ENCODE measurements around the gene TNFRSF1A. TPM values are rescaled to one million over a fixed set of nuclear protein-coding genes. Genes with fewer than 3 reads are reported as not detected.

The TNFRSF1A gene
- total RNA-seq, 1 donor from 2014 or later: 271 TPM

DNA sequence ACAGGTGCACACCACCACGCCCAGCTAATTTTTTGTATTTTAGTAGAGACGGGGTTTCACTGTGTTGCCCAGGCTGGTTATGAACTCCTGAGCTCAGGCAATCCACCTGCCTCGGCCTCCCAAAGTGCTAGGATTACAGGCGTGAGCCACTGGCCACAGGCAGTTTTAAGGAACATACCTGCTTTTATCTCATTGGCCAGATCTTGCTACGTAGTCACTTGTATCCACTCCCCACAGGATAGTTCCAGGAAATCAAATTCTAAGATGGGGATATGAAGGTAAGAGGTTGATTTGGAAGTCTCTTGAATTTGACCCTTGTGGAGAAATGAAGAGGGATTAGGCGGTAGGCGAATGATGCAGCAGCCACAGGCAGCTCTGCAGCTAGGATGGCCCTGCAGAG, 40.2 kb downstream of the TNFRSF1A start:
- DNase-seq (ENCODE audit: extremely low spot score in 2 of 2): no peak
- intact Hi-C loops (cut with DNase I): no loop called here

DNA sequence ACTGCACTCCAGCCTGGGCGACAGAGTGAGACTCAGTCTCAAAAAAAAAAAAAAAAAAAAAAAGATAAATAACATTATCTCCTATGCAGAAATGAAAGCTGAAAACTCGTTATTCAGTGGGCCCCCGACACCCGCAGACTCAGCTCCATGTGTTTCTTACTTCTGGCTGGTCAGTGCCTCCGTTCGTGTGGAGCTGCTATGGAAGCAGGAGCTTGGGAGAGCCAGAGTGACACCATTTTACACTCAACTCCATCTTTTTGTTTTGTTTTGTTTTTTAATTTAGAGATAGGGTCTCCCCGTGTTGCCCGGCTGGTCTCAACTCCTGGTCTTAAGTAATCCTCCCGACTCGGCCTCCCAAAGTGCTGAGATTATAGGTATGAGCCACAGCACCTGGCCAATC, 44.7 kb downstream of the TNFRSF1A start:
- intact Hi-C loops (cut with DNase I): no loop called here
- Histone ChIP-seq H3K4me1 (peaks cover 26% of the 10 kb centered on the region), H3K27me3 (no peaks in the 10 kb centered on the region), H3K27ac (no peak overlapping the region), H3K36me3 (no peaks in the 10 kb centered on the region), H3K4me3 (no peak overlapping the region), H3K9me3 (no peaks in the 10 kb centered on the region)
- TF ChIP-seq CTCF (IDR thresholded peaks at IDR 0.05): no peak
- TF ChIP-seq POLR2AphosphoS5 (IDR thresholded peaks at IDR 0.05; ENCODE audit: insufficient read depth in 1 of 2, low read depth in 1 of 2): no peak
- TF ChIP-seq POLR2A (IDR thresholded peaks at IDR 0.05): no peak
- no peak for DNase-seq (ENCODE audit: extremely low spot score in 2 of 2)

More for the DNA sequence above, 40.2 kb downstream of the TNFRSF1A start:
- H3K36me3 ChIP-seq: no peaks in the 10 kb centered on the region
- no peak overlapping the region for H3K27ac ChIP-seq
- H3K4me3 ChIP-seq: no peak overlapping the region
- no peaks in the 10 kb centered on the region for H3K27me3 ChIP-seq
- H3K4me1 ChIP-seq: peaks cover 3% of the 10 kb centered on the region
- H3K9me3 ChIP-seq: no peaks in the 10 kb centered on the region
- TF ChIP-seq CTCF (IDR thresholded peaks at IDR 0.05): no peak
- no peak for TF ChIP-seq POLR2A (IDR thresholded peaks at IDR 0.05)
- no peak for TF ChIP-seq POLR2AphosphoS5 (IDR thresholded peaks at IDR 0.05; ENCODE audit: insufficient read depth in 1 of 2, low read depth in 1 of 2)

GRCh38 chr12:6295094-6295811, 46.6 kb downstream of the TNFRSF1A start:
- Histone ChIP-seq H3K4me3 (no peak overlapping the region), H3K27me3 (no peaks in the 10 kb centered on the region), H3K27ac (peak overlapping the region; percentile 56), H3K36me3 (no peaks in the 10 kb centered on the region), H3K9me3 (no peaks in the 10 kb centered on the region), H3K4me1 (peaks cover 29% of the 10 kb centered on the region)
- no peak for DNase-seq (ENCODE audit: extremely low spot score in 2 of 2)
- intact Hi-C loops (cut with DNase I): no loop called here
- TF ChIP-seq POLR2A (IDR thresholded peaks at IDR 0.05) (no peak), CTCF (IDR thresholded peaks at IDR 0.05) (no peak), POLR2AphosphoS5 (IDR thresholded peaks at IDR 0.05; ENCODE audit: insufficient read depth in 1 of 2, low read depth in 1 of 2) (no peak)

DNA sequence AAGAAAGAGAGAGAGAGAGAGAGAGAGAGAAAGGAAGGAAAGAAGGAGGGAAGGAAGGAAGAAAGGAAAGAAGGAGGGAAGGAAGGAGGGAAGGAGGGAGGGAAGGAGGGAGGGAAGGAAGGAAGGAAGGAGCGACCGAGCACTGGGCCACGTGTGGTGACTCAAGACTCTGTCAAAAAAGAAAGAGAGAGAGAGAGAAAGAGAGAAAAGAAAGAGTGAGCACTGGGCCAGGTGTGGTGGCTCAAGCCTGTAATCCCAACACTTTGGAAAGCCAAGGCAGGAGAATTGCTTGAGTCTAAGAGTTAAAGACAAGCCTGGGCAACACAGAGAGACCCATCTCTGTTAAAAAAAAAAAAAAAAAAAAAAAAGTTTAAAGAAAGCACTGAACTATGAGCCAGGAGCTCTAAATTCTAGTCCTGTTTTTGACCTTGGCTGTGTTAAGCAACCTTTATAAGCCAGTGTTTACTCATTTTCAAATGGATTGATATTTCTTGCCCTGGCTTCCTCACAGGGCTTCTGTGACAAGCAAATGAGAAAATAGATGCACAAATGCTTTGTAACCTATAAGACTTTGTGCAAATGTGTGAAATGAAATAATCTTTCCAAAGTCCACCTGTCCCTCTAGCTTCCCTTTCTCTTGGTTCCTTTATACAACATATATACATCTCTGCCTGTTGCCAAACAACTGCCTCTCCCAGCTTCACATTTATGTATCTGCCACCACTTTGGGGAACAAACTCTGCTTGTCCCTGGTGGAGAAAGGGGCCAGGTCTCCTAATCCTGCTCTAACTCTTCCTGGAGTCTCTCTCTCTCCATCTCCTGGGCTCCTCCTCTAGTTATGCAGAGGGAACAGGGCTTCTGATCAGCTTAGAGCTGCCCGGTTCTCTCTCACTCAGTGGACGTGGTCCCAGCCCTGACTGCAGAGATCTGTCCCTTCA, 47.5 kb downstream of the TNFRSF1A start:
- Histone ChIP-seq H3K36me3 (no peaks in the 10 kb centered on the region), H3K27me3 (no peaks in the 10 kb centered on the region), H3K4me3 (no peak overlapping the region), H3K27ac (peak overlapping the region; percentile 56), H3K4me1 (peaks cover 29% of the 10 kb centered on the region), H3K9me3 (no peaks in the 10 kb centered on the region)
- no peak for TF ChIP-seq POLR2AphosphoS5 (IDR thresholded peaks at IDR 0.05; ENCODE audit: insufficient read depth in 1 of 2, low read depth in 1 of 2)
- no peak for TF ChIP-seq CTCF (IDR thresholded peaks at IDR 0.05)
- no peak for TF ChIP-seq POLR2A (IDR thresholded peaks at IDR 0.05)
- intact Hi-C loops (cut with DNase I): no loop called here
- no peak for DNase-seq (ENCODE audit: extremely low spot score in 2 of 2)
